ENCODE data around the gene PCDHGB7. TPM values are rescaled to one million over a fixed set of nuclear protein-coding genes. Genes with fewer than 3 reads are reported as not detected.

The PCDHGB7 gene
- total RNA-seq, 1 experiment from 2014 or later: 0.54 TPM

DNA sequence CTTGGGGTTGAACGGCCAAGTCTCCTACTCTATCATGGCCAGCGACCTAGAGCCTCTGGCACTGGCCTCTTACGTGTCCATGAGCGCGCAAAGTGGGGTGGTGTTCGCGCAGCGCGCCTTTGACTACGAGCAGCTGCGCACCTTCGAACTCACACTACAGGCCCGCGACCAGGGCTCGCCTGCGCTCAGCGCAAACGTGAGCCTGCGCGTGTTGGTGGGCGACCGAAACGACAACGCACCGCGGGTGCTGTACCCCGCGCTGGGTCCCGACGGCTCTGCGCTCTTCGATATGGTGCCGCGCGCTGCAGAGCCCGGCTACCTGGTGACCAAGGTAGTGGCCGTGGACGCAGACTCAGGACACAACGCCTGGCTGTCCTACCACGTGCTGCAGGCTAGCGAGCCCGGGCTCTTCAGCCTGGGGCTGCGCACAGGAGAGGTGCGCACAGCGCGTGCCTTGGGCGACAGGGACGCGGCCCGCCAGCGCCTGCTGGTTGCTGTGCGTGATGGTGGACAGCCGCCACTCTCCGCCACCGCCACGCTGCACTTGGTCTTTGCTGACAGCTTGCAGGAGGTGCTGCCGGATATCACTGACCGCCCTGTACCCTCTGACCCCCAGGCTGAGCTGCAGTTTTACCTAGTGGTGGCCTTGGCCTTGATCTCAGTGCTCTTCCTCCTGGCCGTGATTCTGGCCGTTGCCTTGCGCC lies 17.8 kb upstream of the PCDHGB7 start:
- intact Hi-C loops (cut with micrococcal nuclease): no loop called here
- BruUV-seq (replicated peaks): no TSS peak
- Histone ChIP-seq H4K20me1 (ENCODE audit: insufficient read depth) (no peaks in the 10 kb centered on the region), H3K4me1 (ENCODE audit: control insufficient read depth in 1 of 2, insufficient read depth in 2 of 2, low read length in 2 of 2) (no peaks in the 10 kb centered on the region), H3K9me3 (ENCODE audit: control insufficient read depth in 1 of 2, insufficient read depth in 1 of 2, low read depth in 1 of 2, low read length in 2 of 2) (no peaks in the 10 kb centered on the region; a peak in 1 of 4 replicates), H3K9me2 (ENCODE audit: insufficient read depth) (no peaks in the 10 kb centered on the region), H2AFZ (ENCODE audit: low read depth, low read length, poor library complexity, severe bottlenecking) (no peak overlapping the region), H3K9ac (ENCODE audit: low read length) (no peak overlapping the region), H3K4me2 (ENCODE audit: low read length) (no peak overlapping the region), H3K79me2 (ENCODE audit: insufficient read depth, low read length) (no peaks in the 10 kb centered on the region), H3K27ac (ENCODE audit: low read depth, low read length) (no peak overlapping the region), H3K4me3 (replicated peaks in 1 of 2; ENCODE audit: low read depth in 1 of 2, low read length in 2 of 2) (no peak overlapping the region), H3K27me3 (ENCODE audit: insufficient read depth, low read length) (no peaks in the 10 kb centered on the region), H3K36me3 (ENCODE audit: control insufficient read depth in 1 of 2, insufficient read depth in 2 of 2, low read length in 2 of 2) (no peaks in the 10 kb centered on the region)
- TF ChIP-seq ZFX (IDR thresholded peaks at IDR 0.05) (no peak), ELF1 (IDR thresholded peaks at IDR 0.05; ENCODE audit: borderline replicate concordance, low read depth) (no peak), EZH2 (IDR thresholded peaks at IDR 0.05) (no peak), TCF7L2 (IDR thresholded peaks at IDR 0.05; ENCODE audit: borderline replicate concordance, extremely low read depth, insufficient read depth, insufficient read length) (no peak), POLR2A (IDR thresholded peaks at IDR 0.05; ENCODE audit: borderline replicate concordance, extremely low read depth, insufficient read depth, insufficient read length) (no peak), RAD21 (IDR thresholded peaks at IDR 0.05; ENCODE audit: low read depth) (no peak), SP1 (IDR thresholded peaks at IDR 0.05; ENCODE audit: low read depth) (no peak), JUND (IDR thresholded peaks at IDR 0.05) (no peak), FOSL1 (IDR thresholded peaks at IDR 0.05; ENCODE audit: low read depth) (no peak), POLR2AphosphoS5 (IDR thresholded peaks at IDR 0.05; ENCODE audit: low read depth, low read length) (no peak), SIN3A (IDR thresholded peaks at IDR 0.05; ENCODE audit: low read depth) (no peak), SRF (IDR thresholded peaks at IDR 0.05; ENCODE audit: low read depth) (no peak), YY1 (IDR thresholded peaks at IDR 0.05; ENCODE audit: extremely low read depth, insufficient replicate concordance, low read depth, low read length) (no peak)
- TF ChIP-seq, protein P1, sequence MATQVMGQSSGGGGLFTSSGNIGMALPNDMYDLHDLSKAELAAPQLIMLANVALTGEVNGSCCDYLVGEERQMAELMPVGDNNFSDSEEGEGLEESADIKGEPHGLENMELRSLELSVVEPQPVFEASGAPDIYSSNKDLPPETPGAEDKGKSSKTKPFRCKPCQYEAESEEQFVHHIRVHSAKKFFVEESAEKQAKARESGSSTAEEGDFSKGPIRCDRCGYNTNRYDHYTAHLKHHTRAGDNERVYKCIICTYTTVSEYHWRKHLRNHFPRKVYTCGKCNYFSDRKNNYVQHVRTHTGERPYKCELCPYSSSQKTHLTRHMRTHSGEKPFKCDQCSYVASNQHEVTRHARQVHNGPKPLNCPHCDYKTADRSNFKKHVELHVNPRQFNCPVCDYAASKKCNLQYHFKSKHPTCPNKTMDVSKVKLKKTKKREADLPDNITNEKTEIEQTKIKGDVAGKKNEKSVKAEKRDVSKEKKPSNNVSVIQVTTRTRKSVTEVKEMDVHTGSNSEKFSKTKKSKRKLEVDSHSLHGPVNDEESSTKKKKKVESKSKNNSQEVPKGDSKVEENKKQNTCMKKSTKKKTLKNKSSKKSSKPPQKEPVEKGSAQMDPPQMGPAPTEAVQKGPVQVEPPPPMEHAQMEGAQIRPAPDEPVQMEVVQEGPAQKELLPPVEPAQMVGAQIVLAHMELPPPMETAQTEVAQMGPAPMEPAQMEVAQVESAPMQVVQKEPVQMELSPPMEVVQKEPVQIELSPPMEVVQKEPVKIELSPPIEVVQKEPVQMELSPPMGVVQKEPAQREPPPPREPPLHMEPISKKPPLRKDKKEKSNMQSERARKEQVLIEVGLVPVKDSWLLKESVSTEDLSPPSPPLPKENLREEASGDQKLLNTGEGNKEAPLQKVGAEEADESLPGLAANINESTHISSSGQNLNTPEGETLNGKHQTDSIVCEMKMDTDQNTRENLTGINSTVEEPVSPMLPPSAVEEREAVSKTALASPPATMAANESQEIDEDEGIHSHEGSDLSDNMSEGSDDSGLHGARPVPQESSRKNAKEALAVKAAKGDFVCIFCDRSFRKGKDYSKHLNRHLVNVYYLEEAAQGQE (IDR thresholded peaks at IDR 0.05; ENCODE audit: low read depth): no peak
- TF ChIP-seq, protein P2, sequence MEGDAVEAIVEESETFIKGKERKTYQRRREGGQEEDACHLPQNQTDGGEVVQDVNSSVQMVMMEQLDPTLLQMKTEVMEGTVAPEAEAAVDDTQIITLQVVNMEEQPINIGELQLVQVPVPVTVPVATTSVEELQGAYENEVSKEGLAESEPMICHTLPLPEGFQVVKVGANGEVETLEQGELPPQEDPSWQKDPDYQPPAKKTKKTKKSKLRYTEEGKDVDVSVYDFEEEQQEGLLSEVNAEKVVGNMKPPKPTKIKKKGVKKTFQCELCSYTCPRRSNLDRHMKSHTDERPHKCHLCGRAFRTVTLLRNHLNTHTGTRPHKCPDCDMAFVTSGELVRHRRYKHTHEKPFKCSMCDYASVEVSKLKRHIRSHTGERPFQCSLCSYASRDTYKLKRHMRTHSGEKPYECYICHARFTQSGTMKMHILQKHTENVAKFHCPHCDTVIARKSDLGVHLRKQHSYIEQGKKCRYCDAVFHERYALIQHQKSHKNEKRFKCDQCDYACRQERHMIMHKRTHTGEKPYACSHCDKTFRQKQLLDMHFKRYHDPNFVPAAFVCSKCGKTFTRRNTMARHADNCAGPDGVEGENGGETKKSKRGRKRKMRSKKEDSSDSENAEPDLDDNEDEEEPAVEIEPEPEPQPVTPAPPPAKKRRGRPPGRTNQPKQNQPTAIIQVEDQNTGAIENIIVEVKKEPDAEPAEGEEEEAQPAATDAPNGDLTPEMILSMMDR (IDR thresholded peaks at IDR 0.05 in 2 of 3, conservative IDR thresholded peaks at IDR 0.05 in 1 of 3; ENCODE audit: borderline replicate concordance in 1 of 3, insufficient read depth in 1 of 3, low read depth in 2 of 3, low read length in 2 of 3): no peak
- TF ChIP-seq, protein P3, sequence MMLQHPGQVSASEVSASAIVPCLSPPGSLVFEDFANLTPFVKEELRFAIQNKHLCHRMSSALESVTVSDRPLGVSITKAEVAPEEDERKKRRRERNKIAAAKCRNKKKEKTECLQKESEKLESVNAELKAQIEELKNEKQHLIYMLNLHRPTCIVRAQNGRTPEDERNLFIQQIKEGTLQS (IDR thresholded peaks at IDR 0.05): no peak
- ChIA-PET RAD21 (ENCODE audit: low non-redundant PET in 1 of 2, low total read pairs in 2 of 2, uncharacterized antibody in 2 of 2, unreplicated experiment in 2 of 2) (no interaction called here), POLR2A (no interaction called here), CTCF (no interaction called here)
- ATAC-seq: no peak
- no peak for DNase-seq (ENCODE audit: low read depth, low spot score)
